Superior temporal gyrus (tissue), 1 donor: ENCODE measurements around the gene ARL5A.
"Not testable (repeated sequence)": the region's sequence is repeated elsewhere in the genome, so short reads cannot be mapped to it uniquely, and the experiment has no call there.

Source experiments
- DNase-seq: peaks from one replicate; pipeline ENCODE4 v3.0.0-alpha.2; 2016; ENCODE audit errors: extremely low spot score

The ARL5A gene

DNA sequence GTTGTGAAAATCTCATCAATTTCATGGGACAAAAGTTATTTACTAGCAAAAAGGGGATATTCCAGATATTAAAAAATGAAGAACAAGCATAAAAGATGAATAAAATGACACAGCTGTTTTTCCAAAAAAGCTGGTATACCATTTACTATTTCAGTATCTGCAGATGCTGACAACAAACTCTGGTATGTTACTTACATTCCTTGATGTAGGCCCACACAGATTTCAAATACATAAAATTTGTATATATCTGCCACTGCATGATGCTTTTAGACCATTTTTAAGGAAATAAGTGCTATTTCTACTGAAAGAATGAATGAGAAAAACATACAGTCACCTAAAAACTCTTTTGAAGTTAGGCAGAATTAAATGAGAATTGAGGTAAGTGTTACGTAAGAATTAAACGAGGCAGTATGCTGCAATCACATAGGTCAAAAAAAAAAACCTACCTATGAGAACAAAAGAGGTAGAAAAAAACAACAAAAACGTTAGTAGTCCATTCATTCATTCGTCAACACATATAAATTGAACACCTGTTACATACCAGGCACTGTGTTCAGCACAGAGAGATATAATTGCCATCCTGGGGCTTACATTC, 32.5 kb downstream of the ARL5A start:
- no peak for DNase-seq

DNA sequence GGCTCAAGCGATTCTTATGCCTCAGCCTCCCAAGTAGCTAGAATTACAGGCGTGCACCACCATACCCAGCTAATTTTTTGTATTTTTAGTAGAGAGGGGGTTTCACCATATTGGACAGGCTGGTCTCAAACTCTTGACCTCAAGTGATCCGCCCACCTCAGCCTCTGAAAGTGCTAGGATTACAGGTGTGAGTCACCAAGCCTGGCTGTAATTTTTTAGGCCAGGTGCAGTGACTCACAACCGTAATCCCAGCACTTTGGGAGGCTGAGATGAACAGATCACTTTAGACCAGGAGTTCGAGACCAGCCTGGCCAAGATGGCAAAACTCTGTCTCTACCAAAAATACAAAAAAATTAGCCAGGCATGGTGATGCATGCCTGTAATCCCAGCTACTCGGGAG, 33.8 kb downstream of the ARL5A start:
- not testable (repeated sequence) for DNase-seq

DNA sequence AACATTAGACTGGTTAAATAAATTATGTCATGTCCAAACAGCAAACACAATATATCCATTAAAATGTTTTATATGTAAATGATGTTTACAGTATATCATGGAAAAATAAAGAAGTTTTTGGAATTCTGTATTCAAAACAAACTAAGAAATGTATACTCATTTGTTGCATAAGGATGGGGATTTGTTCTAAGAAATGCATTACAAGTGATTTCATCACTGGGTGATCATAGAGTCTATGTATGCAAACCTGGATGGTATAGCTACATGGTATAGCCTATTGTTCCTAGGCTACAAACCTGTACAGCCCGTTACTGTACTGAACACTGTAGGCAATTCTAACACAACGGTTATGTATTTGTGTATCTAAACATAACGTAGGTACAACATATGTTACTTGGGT, 35.1 kb downstream of the ARL5A start:
- no peak for DNase-seq

DNA sequence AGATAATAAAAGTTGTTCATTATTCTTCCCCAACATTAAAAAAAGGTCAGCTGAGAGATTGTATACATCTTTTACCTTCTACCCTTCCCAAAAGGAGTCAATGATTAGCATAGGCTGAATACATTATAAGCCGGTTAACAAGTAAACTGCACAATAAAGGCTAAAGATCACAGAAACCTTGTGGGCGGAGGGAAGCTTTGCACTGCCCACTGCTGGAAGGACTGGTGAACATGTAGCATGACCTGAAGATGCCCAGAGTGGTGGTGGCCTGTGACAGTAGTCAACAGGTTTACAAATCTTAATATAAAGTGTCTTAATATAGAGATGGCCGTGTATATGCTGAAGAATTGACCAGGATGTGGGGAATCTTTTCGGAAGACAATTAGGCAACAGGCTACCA, 35.6 kb downstream of the ARL5A start:
- no peak for DNase-seq

DNA sequence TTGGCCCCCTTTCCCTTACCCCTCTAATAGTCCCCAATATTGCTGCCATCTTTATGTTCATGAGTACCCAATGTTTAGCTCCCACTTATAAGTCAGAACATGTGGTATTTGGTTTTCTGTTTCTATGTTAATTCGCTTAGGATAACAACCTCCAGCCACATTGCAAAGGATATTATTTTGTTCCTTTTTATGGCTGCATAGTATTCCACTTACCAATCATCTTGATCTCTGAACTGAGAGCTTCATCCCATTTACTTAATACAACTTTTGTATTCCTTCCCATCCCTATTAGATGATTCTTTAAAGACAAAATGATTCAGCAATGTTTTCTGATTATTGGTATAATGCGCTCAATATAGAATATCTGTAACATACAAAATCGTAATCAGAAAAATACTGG, 36.7 kb downstream of the ARL5A start:
- no peak for DNase-seq

DNA sequence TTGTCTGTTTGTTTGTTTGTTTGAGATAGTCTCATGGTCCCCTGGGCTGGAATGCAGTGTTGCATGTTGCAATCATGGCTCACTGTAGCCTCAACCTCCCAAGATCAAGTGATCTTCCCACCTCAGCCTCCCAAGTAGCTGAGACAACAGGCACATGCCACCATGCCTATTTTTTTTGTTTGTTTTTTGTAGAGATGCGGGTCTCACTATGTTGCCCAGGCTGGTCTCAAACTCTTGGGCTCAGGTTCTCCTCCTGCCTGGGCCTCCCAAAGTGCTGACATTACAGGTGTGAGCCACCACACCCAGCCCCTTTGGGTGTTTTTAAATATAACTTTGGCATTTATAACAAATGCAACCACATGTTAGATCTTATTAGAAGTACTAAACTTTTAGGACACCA, 37.5 kb downstream of the ARL5A start:
- DNase-seq = no peak

DNA sequence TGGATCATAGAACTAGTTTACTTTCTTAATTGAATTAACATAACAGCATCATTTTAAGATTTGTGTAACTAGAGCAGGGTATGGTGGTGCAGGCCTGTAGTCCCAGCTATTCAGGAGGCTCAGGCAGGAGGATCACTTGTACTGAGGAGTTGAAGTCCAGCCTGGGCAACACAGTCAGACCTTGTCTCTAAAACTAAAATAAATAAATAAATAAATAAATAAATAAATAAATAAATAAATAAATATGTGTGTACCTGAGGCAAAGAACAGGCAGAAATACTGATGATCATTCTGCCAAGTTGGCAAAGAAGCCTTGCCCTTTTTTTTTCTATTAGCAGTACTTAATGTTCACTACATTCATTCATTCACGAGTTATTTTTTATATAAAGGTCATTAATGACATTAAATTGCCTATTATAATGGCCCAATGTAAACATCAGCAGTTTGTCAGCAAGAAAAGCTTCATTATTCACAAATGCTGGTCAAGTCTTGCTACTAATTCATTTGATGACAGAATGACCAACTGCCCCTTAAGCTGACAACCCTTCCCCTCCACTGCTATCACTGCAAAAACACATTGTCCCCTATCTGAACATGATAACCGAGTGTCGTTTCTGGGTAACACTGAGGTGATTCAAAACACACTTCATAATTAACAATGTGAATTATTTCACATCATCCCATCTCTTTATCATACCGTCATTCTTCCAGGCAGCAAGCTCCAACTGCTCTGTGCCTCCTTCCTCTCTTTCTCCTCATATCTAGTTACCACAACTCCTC, 39.0 kb downstream of the ARL5A start:
- no peak for DNase-seq

DNA sequence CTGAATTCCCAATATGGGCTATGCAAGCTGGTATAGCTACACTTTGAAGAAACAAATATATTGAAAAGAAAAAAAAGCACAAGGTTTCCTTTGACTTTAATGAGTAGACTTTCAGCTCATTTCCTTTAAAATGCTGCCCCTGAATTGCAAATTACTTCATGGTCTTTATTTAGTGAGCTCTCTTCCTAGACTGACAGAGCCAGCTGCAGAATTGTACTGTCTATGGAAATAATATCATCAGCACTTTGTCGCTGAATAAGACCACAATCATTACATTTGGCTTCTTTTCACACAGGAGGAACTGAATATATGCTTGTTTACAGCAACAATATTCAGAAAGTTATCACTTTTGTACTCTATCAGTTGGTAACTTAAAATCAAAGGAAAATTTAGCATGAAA, 41.7 kb downstream of the ARL5A start:
- DNase-seq = no peak

DNA sequence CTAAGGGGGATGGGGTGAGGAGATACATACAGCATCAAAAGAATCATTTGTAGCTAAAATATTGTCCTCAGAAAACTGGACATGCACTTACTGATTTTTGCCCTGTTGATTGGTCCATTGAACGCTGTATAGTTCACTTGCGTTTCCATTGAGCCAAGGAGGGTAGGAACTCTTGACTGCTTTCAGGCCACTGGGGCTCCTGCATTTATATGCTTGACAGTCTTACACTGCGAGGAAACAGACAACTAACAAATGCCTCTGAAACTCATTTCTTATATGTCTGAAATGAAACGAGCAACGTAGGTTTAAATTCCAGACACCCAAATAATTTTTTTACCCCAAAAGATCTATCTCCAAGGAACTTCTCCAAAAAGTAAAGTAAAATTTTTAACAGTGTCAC, 42.1 kb downstream of the ARL5A start:
- DNase-seq = no peak

DNA sequence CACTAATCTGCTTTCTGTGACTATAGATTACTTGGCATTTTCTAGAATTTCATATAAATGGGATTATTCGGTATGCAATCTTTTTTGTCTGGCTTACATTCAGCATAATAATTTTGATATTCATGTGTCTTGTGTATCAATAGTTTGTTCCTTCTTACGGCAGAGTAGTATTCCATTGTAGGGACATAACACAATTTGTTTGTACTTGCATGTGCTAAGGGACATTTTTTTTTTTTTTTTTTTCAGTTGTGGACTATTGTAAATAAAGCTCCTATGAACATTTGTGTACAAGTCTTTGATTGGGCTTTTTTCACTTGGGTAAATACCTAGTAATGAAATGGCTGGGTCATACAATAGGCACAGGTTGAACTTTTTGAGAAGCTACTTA, 45.1 kb downstream of the ARL5A start:
- no peak for DNase-seq

DNA sequence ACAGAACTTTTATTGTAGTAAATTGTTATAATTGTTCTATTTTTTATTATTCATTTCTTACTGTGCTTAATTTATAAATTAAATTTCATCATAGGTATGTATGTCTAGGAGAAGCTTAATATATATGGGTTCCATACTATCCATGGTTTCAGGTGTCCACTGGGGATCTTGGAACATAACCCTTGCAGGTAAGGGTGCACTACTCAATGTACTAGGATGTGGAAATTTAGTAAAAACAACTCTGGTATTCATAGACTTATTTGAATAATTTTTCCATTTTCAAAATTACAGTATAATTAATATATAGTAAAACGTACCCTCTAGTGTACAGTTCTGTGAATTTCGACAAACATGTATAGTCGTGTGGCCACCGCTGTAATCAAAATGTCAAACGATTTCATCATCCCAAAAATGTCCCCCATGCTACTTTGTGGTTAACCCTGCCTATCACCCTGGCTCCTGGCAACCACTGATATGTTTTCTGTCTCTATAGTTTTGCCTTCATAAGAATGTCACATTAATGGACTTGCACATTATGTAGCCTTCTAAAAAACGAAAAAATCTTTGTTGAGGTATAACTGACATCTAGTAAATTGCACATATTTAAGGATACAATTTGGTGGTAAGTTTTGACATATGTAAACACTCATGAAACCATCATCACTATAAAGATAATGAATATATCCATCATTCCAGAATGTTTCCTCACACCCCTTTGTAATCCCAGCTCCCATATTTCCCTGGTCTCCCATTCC, 45.7 kb downstream of the ARL5A start:
- no peak for DNase-seq

DNA sequence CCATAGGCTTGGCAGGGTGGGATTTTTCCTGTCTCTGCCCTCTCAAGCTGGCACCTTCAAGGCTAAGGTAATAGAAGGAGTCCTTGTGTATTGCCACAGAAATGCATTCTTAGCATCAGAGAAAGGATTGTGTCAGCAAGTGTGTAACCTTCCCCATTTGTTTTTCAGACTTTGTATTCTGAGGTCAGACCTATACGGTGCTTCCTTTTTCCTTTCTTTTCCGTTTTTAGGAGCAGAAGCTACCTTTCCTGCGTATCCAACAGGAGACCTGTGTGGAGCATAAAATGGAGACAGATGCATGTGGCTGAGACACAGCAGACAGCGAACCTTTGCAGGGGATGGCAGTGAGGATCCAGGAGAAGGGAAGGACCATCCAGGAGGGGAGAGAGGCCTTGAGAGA, 46.6 kb downstream of the ARL5A start:
- no peak for DNase-seq

DNA sequence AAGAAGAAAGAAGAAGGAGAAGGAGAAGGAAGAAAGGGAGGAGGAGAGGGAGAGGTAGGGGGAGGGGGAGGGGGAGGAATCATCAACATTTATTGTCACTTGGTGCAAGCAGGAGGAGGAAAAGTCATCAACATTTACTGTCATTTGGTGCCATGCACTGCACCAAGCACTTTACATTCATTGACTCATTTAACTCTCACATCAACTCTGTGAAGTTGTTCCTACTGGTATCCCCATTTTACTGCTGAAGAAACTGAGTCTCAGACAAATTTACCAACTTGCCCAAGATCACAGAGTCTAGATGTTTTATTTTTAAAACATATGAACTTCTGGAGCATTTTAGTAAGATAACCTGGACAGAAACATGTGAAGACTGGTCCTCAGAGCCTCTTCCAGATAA, 47.3 kb downstream of the ARL5A start:
- DNase-seq = no peak

DNA sequence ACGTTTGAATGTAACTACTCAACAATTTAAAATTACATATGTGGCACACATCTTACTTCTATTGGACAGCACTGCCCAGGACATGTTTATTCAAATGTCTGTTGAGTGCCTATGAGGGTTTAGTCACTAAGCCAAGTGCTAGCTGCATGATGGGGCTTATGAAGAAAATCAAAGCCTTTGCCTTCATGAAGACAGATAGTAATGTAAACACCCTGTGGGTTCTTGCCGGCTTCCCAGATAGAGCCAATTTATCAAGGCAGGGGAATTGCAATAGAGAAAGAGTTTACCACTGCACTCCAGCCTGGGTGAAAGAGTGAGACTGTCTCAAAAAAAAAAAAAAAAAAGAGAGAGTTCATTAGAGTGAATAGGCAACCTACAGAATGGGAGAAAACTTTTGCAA, 50.3 kb downstream of the ARL5A start:
- no peak for DNase-seq

DNA sequence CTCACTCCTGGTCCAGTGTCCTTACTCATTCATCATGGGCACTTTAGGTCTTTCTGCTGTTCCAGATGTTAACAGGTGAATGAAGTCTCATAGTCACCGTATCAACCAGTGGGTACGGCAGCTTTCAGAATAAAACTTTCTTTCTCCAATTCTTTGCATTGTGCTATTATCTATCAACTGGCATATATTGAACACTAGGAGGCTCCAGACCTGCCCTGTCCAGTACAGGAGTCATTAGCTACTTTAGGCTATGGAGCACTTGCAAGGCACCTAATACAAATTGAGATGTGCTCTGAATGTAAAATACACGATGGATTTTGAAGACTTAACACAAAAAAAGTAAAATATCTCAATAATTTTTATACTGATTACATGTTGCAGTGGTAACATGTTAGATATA, 50.7 kb downstream of the ARL5A start:
- DNase-seq = no peak

DNA sequence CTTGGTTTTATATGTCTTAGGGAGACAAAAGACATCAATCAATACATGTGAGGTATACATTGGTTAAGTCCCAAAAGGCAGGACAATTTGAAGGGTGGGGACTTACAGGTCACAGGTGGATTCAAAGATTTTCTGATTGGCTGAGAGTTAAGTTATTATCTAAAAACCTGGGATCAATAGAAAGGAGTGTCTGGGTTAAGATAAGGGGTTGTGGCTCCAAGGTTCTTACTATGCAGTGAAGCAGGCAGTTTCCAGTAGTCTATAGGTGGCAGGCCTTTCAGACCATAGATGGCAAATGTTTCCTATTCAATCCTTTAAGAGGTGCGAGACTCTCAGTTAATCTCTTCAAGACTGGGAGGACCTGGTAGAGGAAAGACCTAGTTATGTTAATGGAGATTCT, 51.9 kb downstream of the ARL5A start:
- no peak for DNase-seq

DNA sequence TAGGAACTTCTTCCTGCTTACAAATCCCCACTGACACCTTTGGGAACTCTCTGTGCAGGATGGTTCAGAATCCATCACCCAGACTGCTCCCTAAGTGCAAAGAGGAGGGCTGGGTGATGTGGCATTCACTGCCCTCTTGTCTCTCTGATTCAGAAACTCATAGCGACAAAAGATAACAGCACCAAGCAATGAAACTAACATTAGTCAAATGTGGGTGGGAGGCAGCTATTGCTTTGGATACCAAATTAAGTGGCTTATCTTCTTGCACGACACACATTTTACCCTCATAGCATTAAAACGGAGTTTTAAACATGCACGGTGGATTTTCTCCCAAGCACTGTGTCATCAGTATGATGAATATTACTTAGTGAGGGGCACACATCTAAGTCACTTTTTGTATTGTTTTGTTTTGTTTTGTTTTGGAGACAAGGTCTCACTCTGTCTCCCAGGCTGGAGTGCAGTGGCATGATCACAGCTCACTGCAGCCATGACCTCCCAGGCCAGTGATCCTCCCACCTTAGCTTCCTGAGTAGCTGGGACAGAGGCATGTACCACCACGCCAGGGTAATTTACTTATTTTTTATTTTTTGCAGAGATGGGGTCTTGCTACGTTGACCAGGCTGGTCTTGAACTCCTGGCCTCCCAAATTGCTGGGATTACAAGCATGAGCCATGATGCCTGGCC, 53.0 kb downstream of the ARL5A start:
- DNase-seq = no peak

DNA sequence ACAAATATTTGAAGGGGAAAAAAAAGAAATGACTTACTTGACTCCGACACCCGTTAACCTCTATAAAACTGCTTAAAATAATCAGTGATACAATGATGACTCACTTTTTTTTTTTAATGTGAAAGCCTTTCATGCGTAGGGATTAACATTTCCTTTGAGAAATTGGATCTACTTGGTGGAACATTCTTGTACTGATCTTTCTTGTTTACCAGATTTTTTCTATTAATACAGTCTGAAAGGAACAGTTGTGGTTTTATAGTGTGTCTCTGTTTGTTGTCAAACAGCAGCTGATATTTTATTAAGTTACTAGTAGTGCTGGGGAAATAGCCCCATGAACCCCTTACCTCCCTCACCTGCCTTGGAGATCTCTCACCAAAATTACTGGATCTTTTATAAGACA, 53.7 kb downstream of the ARL5A start:
- no peak for DNase-seq

DNA sequence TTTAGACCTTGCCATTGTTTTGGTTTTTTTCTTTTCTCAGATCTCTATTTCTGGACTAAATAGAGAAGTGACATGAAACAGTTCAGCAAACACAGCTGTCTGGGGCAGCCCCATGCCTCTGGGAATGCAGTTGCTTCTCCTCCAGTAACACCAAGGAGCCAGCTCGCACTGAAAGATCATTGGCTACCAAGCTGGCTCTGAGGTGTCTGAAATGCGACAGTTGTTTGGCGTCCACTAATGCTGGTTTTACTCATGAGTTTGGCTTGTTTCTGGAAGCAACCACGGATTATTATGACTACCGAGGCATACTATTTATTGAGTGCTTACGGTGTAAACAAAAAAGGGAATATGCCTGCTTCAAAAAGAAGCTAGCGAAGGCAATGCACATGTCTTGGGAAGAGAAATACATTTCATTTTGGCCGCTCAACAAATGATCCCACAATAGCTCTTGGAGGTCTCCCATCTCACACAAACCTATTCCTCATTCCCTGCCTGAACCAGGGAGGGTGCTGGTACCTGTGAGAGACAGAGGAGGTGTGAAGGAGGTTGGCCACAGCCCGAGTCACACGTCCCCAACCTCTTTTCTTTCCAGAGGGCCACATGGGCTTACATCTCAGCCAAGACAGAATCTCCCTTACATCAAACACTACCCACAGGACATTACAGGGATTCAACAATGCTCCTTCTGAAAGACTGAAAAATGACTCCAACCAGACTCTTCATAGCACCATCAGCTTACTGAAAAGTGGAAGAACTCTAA, 56.4 kb downstream of the ARL5A start:
- DNase-seq = no peak

DNA sequence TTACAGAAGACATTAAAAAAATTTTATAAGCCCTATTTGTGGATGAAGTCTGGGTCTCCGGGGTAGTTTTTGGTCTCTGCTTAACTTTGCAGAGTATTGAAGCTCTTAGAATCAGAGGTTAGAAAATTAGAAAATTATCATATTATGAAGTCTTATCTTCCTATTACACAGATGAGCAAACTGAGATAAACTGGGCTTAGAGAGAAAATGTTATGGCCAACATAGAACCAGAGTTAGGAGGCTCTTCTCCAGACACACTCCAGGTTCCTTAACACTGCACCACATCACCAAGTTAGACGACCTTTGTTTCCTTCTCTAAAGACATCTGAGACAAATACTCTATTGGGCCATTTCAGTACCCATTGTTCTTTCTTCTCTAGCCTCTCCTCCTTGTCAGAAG, 57.2 kb downstream of the ARL5A start:
- no peak for DNase-seq

DNA sequence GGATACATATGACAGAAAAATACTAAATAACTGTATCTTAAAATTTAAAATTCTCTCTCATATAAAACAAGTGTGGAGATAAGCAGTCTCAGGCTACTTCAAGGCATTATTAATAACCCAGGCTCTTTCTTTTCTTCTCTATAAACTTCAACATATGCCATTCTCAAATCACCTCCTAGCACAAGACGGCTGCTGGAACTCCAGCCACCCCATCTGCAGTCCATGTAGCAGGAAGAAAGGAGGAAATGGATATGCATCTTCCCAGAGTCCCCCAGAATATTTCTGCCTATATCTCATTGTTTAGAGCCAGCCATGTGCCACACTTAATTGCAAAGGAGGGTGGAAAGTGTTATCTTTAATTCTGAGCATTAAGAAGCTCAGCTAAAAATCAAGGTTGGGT, 58.6 kb downstream of the ARL5A start:
- no peak for DNase-seq

DNA sequence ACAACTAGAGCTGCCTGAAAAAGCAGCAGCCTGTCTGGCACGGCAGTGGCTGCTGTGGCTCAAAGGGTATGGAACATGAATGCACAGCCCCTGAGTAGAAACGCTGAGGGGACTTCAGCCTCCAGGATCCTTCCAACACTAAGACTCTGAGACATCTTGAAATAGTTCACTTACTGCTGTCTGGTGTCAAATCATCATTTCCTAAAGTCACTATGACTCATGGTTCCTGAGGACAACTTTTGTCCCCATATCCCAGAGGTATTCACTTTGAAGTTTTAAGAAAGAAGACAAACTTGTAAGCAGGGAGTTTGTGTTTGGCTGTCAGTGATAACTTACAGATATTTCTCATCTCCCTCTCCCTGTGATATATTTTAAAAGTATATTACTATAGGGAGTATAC, 60.7 kb downstream of the ARL5A start:
- DNase-seq = no peak
